Measurements from ENCODE around the gene ADTRP. TPM values are rescaled to one million over a fixed set of nuclear protein-coding genes. Genes with fewer than 3 reads are reported as not detected.
A peak's percentile ranks its signal among the peaks of the same experiment; 100 is the strongest.

Gene ADTRP
- total and polyA plus RNA-seq, 2 experiments from 2014 or later = not detected

- no peaks in the 10 kb centered on the region for H3K36me3 ChIP-seq
- H3K4me3 ChIP-seq = no peak overlapping the region
- peak in 1 of 2 donors; percentile 12 for DNase-seq (ENCODE audit: low read depth in 1 of 2, low spot score in 1 of 2)
- TF ChIP-seq, protein P1, sequence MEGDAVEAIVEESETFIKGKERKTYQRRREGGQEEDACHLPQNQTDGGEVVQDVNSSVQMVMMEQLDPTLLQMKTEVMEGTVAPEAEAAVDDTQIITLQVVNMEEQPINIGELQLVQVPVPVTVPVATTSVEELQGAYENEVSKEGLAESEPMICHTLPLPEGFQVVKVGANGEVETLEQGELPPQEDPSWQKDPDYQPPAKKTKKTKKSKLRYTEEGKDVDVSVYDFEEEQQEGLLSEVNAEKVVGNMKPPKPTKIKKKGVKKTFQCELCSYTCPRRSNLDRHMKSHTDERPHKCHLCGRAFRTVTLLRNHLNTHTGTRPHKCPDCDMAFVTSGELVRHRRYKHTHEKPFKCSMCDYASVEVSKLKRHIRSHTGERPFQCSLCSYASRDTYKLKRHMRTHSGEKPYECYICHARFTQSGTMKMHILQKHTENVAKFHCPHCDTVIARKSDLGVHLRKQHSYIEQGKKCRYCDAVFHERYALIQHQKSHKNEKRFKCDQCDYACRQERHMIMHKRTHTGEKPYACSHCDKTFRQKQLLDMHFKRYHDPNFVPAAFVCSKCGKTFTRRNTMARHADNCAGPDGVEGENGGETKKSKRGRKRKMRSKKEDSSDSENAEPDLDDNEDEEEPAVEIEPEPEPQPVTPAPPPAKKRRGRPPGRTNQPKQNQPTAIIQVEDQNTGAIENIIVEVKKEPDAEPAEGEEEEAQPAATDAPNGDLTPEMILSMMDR (IDR thresholded peaks at IDR 0.05; ENCODE audit: low read depth, low read length) = no peak
- H3K4me1 ChIP-seq (ENCODE audit: low read depth) = no peaks in the 10 kb centered on the region
- H3K27me3 ChIP-seq = no peaks in the 10 kb centered on the region
- H3K27ac ChIP-seq = no peak overlapping the region
- H3K9me3 ChIP-seq (ENCODE audit: low read depth) = no peaks in the 10 kb centered on the region
These were observed 68.3 kb downstream of the ADTRP start for GRCh38 chr6:11710311-11710761.

DNA sequence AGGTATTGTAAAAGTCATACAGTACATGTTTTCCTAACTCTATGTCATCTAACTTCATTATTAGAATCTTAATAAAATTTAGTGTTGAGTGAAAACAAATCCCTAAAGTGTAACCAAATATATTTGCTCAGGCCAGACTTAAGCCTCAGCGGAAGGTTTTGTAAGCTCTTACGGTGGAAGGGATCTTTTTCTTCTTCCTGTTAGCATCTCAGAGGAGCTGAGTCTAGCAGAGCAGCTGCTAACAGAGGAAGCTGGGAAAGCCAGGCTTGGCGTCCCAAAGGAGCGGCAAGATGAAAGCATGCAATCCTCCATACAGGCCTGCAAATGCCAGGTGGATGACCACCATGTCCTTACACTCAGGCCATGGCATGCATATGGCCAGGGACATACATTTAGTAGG, 72.4 kb downstream of the ADTRP start:
- Histone ChIP-seq H3K4me1 (ENCODE audit: low read depth) (no peaks in the 10 kb centered on the region), H3K27me3 (no peaks in the 10 kb centered on the region), H3K36me3 (no peaks in the 10 kb centered on the region), H3K4me3 (no peak overlapping the region), H3K27ac (no peak overlapping the region), H3K9me3 (ENCODE audit: low read depth) (no peaks in the 10 kb centered on the region)
- TF ChIP-seq, protein P1 (IDR thresholded peaks at IDR 0.05; ENCODE audit: low read depth, low read length) = no peak
- DNase-seq (ENCODE audit: low read depth in 1 of 2, low spot score in 1 of 2) = no peak

GRCh38 chr6:11705483-11705882, 73.1 kb downstream of the ADTRP start:
- TF ChIP-seq, protein P1 (IDR thresholded peaks at IDR 0.05; ENCODE audit: low read depth, low read length) = no peak
- H3K9me3 ChIP-seq (ENCODE audit: low read depth) = no peaks in the 10 kb centered on the region
- H3K4me3 ChIP-seq = no peak overlapping the region
- no peak overlapping the region for H3K27ac ChIP-seq
- H3K27me3 ChIP-seq = no peaks in the 10 kb centered on the region
- H3K4me1 ChIP-seq (ENCODE audit: low read depth) = no peaks in the 10 kb centered on the region
- DNase-seq (ENCODE audit: low read depth in 1 of 2, low spot score in 1 of 2) = no peak
- no peaks in the 10 kb centered on the region for H3K36me3 ChIP-seq

DNA sequence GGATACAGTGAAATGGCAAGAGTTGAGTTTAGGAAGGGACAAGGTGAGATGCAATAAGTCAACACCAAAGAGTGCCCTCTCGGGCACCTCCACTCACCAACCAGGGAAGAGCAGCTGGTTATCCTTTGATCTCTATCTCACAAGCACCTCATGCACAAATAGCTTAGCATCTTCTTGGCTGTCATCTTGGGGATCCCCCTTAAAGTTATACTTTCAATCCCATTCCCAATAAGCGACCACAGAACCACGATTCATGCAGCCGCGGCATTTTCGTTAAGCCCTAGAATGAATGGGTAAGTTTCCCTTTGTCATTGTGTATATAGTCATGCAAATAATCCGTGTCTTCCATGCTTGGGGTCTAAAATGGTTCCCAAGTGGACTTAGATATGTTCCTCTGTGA, 73.5 kb downstream of the ADTRP start:
- no peaks in the 10 kb centered on the region for H3K4me1 ChIP-seq (ENCODE audit: low read depth)
- TF ChIP-seq, protein P1 (IDR thresholded peaks at IDR 0.05; ENCODE audit: low read depth, low read length) = no peak
- no peak overlapping the region for H3K27ac ChIP-seq
- no peaks in the 10 kb centered on the region for H3K36me3 ChIP-seq
- DNase-seq (ENCODE audit: low read depth in 1 of 2, low spot score in 1 of 2) = no peak
- no peaks in the 10 kb centered on the region for H3K9me3 ChIP-seq (ENCODE audit: low read depth)
- H3K27me3 ChIP-seq = no peaks in the 10 kb centered on the region
- H3K4me3 ChIP-seq = no peak overlapping the region

DNA sequence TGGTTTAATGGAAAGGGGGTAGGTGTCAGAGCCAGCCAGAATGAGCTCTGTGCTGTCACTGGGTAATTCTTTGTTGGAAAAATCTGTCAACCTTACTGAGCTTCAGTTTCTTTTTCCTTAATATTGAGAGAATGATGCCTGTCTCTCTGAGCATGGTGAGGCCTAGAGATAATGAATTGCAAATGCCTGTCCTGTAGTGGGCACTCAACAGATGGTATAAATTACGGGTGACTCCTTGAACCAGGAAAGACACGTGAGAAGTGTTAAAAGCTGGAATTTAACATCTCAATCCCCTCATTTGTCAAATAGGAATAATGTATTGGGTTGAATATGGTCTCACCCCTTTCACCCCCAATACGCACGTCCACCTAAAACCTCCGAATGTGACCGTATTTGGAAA, 74.9 kb downstream of the ADTRP start:
- TF ChIP-seq, protein P1 (IDR thresholded peaks at IDR 0.05; ENCODE audit: low read depth, low read length) = no peak
- H3K36me3 ChIP-seq = no peaks in the 10 kb centered on the region
- H3K27me3 ChIP-seq = no peaks in the 10 kb centered on the region
- H3K9me3 ChIP-seq (ENCODE audit: low read depth) = no peaks in the 10 kb centered on the region
- no peaks in the 10 kb centered on the region for H3K4me1 ChIP-seq (ENCODE audit: low read depth)
- H3K4me3 ChIP-seq = no peak overlapping the region
- H3K27ac ChIP-seq = no peak overlapping the region
- no peak for DNase-seq (ENCODE audit: low read depth in 1 of 2, low spot score in 1 of 2)
